ENCODE measurements around the gene MRGPRG. TPM values are rescaled to one million over a fixed set of nuclear protein-coding genes. Genes with fewer than 3 reads are reported as not detected.

MRGPRG gene
- total RNA-seq, 1 experiment from 2014 or later = not detected

DNA sequence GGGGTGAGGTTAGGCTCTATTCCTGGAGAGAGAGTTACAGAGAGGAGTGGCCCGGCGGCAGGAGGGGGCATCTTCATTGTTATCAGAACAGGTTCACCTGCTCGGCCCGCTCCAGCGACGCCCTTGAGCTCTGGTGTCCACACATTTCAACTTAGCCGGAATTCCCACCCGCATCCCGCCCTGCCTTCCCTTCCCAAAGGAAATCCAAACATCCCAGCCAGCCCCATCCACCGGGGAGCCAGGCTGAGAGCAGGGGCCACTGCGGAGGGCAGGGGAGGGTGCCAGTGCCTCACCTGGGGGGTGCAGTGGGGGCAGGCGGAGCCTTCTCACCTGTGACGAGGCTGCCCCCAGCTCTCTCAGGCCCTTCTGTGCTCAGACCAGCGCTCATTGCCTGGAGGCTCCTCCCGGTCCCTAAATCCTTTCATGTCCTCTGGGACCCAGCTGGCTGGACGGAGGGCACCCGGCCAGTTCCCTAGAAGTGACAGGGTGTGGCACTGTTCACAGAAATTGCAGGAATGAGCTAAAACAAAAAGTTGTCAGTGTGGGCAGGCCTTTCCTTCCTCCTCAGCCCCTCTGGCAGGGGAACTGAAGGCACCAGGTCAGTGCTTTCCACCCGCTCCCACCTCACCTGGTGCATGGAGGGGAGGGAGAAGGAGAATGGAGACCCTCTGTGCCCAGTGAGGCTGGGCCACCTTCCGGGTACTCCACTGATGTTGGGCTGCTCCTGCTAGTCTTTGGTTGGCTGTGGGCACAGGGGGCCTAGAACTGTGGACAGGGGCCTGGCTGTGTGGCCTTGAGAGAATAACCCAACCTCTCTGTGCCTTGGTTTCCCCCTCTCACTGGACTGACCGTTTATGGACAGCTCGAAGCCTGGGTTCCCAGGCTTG lies 2.2 kb upstream of the MRGPRG start:
- Histone ChIP-seq H3K27me3 (ENCODE audit: control insufficient read depth, insufficient read depth, low read length) (no peaks in the 10 kb centered on the region; the same call in 1 of the 2 replicates), H3K4me3 (ENCODE audit: insufficient read depth, low read depth, low read length) (no peak overlapping the region), H3K36me3 (replicated peaks; ENCODE audit: control insufficient read depth, insufficient read depth, low read length) (no peaks in the 10 kb centered on the region)
- DNase-seq = peak; percentile 67

DNA sequence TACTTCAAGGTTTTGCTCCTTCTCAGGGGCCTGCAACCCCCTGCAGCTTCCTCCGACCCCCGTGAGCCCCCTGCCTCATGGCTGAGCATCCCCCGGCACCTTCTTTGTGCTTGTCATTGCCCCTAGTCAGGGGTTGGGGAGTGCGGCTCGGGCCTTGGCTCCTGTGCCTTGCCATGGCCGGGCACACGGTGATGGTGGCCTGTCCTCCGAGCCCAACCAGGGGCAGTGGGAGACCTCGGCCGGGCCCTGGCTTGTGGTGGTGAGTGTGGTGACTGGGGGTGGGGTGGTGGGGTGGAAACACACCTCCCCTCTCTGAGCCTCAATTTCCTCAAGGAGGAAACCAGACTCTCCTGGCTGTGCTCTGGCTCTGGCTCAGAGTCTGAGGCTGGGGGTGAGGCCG lies 1.5 kb upstream of the MRGPRG start:
- Histone ChIP-seq H3K27me3 (ENCODE audit: control insufficient read depth, insufficient read depth, low read length) (no peaks in the 10 kb centered on the region; the same call in 1 of the 2 replicates), H3K36me3 (replicated peaks; ENCODE audit: control insufficient read depth, insufficient read depth, low read length) (no peaks in the 10 kb centered on the region), H3K4me3 (ENCODE audit: insufficient read depth, low read depth, low read length) (no peak overlapping the region)
- peak; percentile 47 for DNase-seq

DNA sequence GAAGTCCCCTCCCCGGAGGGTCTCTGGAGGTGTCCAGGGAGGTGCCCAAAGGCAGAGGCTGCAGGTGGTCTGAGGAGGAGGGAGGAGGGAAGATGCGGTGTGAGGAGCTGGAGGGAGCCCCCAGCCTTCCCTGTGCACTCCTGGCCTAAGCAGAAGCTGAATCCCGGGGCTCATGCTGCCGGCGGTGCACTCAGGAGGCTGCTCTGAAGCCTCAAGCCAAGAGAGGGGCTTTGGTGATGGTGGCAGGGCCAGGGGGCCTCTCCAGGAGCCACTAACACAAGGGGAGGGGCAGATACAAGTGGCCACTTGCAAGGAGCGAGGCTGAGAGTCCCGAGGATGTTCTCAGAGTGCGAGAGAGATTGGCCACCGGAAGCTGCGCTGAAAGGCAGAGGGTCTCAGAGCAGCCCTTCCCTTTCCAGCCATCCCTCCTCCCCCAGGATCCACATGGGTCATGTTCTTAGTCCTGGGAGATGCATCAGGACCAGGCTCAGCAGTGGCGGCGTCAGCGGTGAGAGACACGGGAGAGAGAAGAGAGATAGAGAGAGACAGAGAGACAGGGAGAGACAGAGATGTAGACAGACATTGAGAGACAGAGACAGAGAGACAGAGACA lies 774 bp upstream of the MRGPRG start:
- no peaks in the 10 kb centered on the region; the same call in 1 of the 2 replicates for H3K27me3 ChIP-seq (ENCODE audit: control insufficient read depth, insufficient read depth, low read length)
- no peaks in the 10 kb centered on the region for H3K36me3 ChIP-seq (replicated peaks; ENCODE audit: control insufficient read depth, insufficient read depth, low read length)

DNA sequence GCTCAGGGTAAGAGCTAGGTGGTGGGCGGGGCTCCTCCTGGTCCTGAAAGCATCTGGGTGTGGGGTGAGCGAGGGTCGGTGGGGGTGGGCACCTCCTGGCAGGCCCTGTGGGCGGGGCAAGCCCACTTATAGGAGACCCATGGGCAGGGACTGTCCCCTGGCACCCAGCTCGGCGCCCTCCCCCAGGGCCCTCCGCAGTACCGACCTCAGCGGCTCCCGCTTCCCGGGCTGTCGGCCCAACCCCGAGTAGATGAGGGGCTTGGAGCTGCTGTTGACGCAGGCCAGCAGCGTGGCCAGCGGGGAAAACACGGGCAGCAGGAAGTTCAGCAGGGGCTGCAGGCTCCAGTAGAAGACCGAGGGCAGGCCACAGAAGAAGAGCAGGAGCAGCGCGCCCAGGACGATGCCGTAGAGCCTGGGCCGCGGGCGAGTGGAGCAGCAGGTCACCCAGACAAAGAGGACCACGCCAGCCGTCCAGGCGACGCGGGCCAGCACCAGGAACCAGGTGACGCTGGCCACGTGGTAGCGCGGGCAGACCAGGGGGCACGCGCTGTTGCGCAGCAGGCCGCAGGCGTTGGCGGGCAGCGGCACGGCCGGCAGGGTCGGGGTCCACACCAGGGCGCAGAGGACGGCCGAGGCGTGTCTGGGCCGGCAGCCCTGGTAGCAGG lies 663 bp downstream of the MRGPRG start:
- H3K36me3 ChIP-seq (replicated peaks; ENCODE audit: control insufficient read depth, insufficient read depth, low read length) = no peaks in the 10 kb centered on the region
- DNase-seq = peak; percentile 63
- no peaks in the 10 kb centered on the region; the same call in 1 of the 2 replicates for H3K27me3 ChIP-seq (ENCODE audit: control insufficient read depth, insufficient read depth, low read length)
- no peak overlapping the region for H3K4me3 ChIP-seq (ENCODE audit: insufficient read depth, low read depth, low read length)

More for the DNA sequence above, 774 bp upstream of the MRGPRG start:
- DNase-seq = peak; percentile 48
- H3K4me3 ChIP-seq (ENCODE audit: insufficient read depth, low read depth, low read length) = no peak overlapping the region

GRCh38 chr11:3216027-3216525 lies 2.5 kb downstream of the MRGPRG start:
- no peak for DNase-seq
- H3K27me3 ChIP-seq (ENCODE audit: control insufficient read depth, insufficient read depth, low read length) = no peaks in the 10 kb centered on the region; the same call in 1 of the 2 replicates
- no peak overlapping the region for H3K4me3 ChIP-seq (ENCODE audit: insufficient read depth, low read depth, low read length)
- H3K36me3 ChIP-seq (replicated peaks; ENCODE audit: control insufficient read depth, insufficient read depth, low read length) = no peaks in the 10 kb centered on the region

- Histone ChIP-seq H3K27me3 (ENCODE audit: control insufficient read depth, insufficient read depth, low read length) (no peaks in the 10 kb centered on the region; the same call in 1 of the 2 replicates), H3K36me3 (replicated peaks; ENCODE audit: control insufficient read depth, insufficient read depth, low read length) (no peaks in the 10 kb centered on the region), H3K4me3 (ENCODE audit: insufficient read depth, low read depth, low read length) (no peak overlapping the region)
- peak; percentile 58 for DNase-seq
These were observed 3.1 kb downstream of the MRGPRG start for GRCh38 chr11:3215346-3216026.

GRCh38 chr11:3214420-3214699 lies 4.3 kb downstream of the MRGPRG start:
- no peak overlapping the region for H3K4me3 ChIP-seq (ENCODE audit: insufficient read depth, low read depth, low read length)
- no peaks in the 10 kb centered on the region; the same call in 1 of the 2 replicates for H3K27me3 ChIP-seq (ENCODE audit: control insufficient read depth, insufficient read depth, low read length)
- no peak for DNase-seq
- H3K36me3 ChIP-seq (replicated peaks; ENCODE audit: control insufficient read depth, insufficient read depth, low read length) = no peaks in the 10 kb centered on the region

DNA sequence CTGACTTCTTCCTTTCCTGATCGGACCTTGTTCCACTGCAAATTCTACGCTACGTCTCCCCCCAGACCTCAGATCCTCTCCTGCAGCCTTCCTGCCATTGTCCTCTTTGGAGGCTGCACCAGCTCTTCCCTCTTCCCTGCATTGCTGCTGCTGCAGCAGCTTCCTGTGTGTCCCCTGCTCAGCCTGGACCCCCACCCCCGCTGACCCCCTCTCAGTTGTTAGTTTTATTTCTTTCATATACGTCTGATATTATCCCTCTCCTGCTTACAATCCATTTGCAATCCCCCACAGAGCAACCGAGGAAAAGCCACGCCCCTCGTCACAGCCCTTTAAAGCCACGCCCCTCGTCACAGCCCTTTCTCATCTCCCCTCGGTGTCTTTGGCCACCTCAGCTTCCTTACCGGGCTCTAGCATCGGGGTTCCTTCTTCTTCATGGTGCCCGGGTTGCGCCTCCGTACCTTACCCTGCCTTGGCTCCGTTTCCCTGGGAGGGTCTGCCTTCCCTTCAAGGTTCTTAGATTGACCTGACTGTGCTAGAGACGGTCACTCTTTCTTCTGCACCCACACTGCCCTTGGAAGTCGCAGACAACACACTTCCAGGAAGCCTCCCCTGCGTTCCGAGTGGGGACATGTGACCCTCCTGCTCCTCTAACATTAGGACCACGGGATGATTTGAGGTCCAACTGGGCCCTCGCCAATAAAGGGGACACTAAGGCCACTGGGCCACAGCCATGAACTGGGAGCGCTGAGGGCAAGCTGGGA lies 4.8 kb downstream of the MRGPRG start:
- peak; percentile 77 for DNase-seq
- H3K36me3 ChIP-seq (replicated peaks; ENCODE audit: control insufficient read depth, insufficient read depth, low read length) = no peaks in the 10 kb centered on the region
- no peak overlapping the region for H3K4me3 ChIP-seq (ENCODE audit: insufficient read depth, low read depth, low read length)
- H3K27me3 ChIP-seq (ENCODE audit: control insufficient read depth, insufficient read depth, low read length) = no peaks in the 10 kb centered on the region; the same call in 1 of the 2 replicates

DNA sequence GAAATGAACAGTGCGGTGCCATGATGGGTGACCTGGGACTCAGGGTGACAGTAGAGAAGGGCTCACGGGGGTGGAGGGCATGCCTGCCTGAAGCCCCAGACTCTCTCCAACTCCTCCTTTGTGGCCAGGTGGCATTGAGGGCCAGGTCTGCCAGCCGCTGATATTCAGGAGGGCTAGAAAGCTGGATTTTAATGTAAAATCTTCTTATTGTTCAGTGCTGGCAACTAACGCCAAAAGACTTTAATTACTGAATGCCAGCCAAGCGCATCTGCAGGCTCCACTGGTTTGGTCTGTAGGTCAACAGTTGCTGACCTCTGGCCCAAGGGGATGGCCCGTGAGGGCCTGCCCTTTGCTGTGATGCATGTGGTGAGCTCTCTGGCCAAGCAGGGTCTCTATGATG lies 10.3 kb downstream of the MRGPRG start:
- Histone ChIP-seq H3K4me3 (ENCODE audit: insufficient read depth, low read depth, low read length) (no peak overlapping the region), H3K27me3 (ENCODE audit: control insufficient read depth, insufficient read depth, low read length) (peaks cover 19% of the 10 kb centered on the region), H3K36me3 (replicated peaks; ENCODE audit: control insufficient read depth, insufficient read depth, low read length) (no peaks in the 10 kb centered on the region)
- DNase-seq = no peak

DNA sequence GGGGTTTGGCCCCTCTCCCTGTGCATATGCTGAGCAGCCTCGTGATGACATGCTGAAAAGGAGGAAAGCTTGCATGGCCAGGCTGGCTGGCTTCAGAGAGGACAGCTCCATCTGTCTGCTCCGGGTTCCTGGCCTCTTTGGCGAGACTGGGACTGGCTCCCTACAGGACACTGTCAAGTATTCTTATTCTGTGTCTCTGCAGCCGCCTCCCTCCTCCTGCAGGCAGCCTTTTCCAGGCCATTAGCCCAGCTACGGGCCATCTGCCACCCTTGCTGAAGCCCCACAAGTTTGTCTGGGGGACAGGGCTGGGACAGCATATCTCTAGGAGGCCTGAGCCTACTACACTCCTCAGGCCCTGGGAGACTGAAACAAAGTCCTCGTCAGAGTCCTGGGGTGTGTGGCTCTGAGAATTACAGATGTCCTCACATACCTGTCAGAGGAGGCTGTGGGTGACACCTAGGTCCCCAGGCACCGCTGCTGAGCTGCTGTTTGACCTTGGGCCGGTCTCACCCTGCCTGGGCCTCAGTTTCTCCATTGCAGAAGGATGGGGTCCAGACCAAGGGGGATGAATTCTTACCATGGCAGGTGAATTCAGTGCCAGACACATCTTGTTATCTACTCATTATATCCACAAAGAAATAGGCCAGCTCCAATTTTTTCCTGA lies 11.0 kb downstream of the MRGPRG start:
- Histone ChIP-seq H3K36me3 (replicated peaks; ENCODE audit: control insufficient read depth, insufficient read depth, low read length) (no peaks in the 10 kb centered on the region), H3K4me3 (ENCODE audit: insufficient read depth, low read depth, low read length) (no peak overlapping the region), H3K27me3 (ENCODE audit: control insufficient read depth, insufficient read depth, low read length) (peaks cover 25% of the 10 kb centered on the region)
- no peak for DNase-seq

DNA sequence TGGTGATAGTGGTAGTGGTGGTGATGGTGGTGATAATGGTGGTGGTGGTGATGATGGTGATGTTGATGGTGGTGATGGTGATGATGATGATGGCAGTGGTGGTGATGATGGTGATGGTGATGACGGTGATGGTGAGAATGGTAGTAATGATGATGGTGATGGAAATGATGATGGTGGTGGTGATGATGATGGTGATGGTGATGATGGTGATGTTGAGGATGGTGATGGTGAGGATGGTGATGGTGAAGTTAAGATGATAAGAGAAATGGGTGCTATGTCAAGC lies 11.8 kb downstream of the MRGPRG start:
- DNase-seq = no peak
- peaks cover 32% of the 10 kb centered on the region for H3K27me3 ChIP-seq (ENCODE audit: control insufficient read depth, insufficient read depth, low read length)
- H3K4me3 ChIP-seq (ENCODE audit: insufficient read depth, low read depth, low read length) = no peak overlapping the region
- no peaks in the 10 kb centered on the region for H3K36me3 ChIP-seq (replicated peaks; ENCODE audit: control insufficient read depth, insufficient read depth, low read length)

DNA sequence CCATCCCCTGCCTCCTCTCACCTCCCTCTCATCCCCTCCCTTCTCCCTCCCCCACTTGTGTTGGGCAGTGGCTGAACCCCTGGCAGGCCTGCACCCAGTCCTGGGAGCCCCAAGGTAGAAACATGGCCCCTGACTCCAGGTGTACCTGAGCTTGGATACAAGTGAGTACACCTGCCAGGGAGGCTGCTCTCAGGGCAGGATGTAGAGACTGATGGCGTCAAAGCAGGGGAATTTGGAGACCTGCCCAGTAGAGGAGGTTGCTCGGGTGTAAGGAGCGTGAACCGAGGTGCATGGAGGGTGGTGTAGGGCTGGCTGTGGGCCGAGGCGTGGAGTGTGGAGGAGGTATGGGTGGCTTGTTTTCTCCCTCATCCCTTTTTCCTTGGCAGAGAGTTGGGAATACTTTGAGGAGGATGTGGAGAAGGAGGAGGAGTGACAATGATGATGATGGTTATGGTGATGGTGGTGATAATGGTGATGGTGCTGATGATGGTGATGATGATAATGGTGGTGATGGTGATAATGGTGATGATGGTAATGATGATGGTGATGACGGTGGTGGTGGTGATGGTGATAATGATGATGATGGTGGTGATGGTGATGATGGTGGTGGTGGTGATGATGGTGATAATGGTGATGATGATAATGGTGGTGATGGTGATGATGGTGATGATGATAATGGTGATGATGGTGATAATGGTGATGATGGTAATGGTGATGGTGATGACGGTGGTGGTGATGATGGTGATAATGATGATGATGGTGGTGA lies 12.3 kb downstream of the MRGPRG start:
- no peak for DNase-seq
- Histone ChIP-seq H3K27me3 (ENCODE audit: control insufficient read depth, insufficient read depth, low read length) (peaks cover 35% of the 10 kb centered on the region), H3K36me3 (replicated peaks; ENCODE audit: control insufficient read depth, insufficient read depth, low read length) (no peaks in the 10 kb centered on the region), H3K4me3 (ENCODE audit: insufficient read depth, low read depth, low read length) (no peak overlapping the region)

Data from H7 (cell line).